ENCODE data around the gene EIF4H. TPM values are rescaled to one million over a fixed set of nuclear protein-coding genes. Genes with fewer than 3 reads are reported as not detected.
A peak's percentile ranks its signal among the peaks of the same experiment; 100 is the strongest.

EIF4H gene
- total and polyA plus RNA-seq, 9 of the 15 experiments (the other 6 are each of a cell fraction or from before 2014, with no cell fraction given), result 11.0 to 435 (median 319) TPM

GRCh38 chr7:74164985-74165456, 9.1 kb upstream of the EIF4H start (continued):
- TF ChIP-seq RERE (CRISPR knock-in tag; IDR thresholded peaks at IDR 0.05; ENCODE audit: borderline replicate concordance), result no peak
- peak; percentile 71 for TF ChIP-seq ZFX (CRISPR knock-in tag; IDR thresholded peaks at IDR 0.05)
- TF ChIP-seq NFATC3 (IDR thresholded peaks at IDR 0.05), result no peak
- TF ChIP-seq ZMIZ1 (IDR thresholded peaks at IDR 0.05; ENCODE audit: low read depth in 2 of 2, low read length in 2 of 2), result no peak; a peak in 1 of 4 replicates
- TF ChIP-seq CHAMP1 (IDR thresholded peaks at IDR 0.05), result no peak
- TF ChIP-seq ARID1B (IDR thresholded peaks at IDR 0.05), result 0 out of 2 replicates have a peak, but pooled peaks have one; percentile 29
- no peak for TF ChIP-seq ZBTB7A (IDR thresholded peaks at IDR 0.05; ENCODE audit: borderline replicate concordance, control insufficient read depth, low read depth, low read length)
- TF ChIP-seq TAF1 (IDR thresholded peaks at IDR 0.05; ENCODE audit: control insufficient read depth, extremely low read depth, insufficient read depth, low read length, severe bottlenecking), result no peak
- no peak for TF ChIP-seq ZNF347 (CRISPR knock-in tag; IDR thresholded peaks at IDR 0.05; ENCODE audit: low read depth)
- no peak for TF ChIP-seq TSHZ1 (CRISPR knock-in tag; IDR thresholded peaks at IDR 0.05)
- no peak for TF ChIP-seq HDAC6 (IDR thresholded peaks at IDR 0.05; ENCODE audit: low read depth, low read length)
- TF ChIP-seq FOXJ2 (tag; IDR thresholded peaks at IDR 0.05), result no peak

Data from K562 (cell line).